GM18861 (cell line): Measurements from ENCODE around the gene WHRN.

Source experiments
- ATAC-seq: cut with Tn5 transposase; IDR thresholded peaks from one replicate; pipeline ENCODE4 v1.9.1; 2021; ENCODE audit not compliant: unreplicated experiment

WHRN gene

GRCh38 chr9:114450833-114451706, 54.2 kb downstream of the WHRN start:
- ATAC-seq = no peak

- no peak for ATAC-seq
Measured at GRCh38 chr9:114450181-114450580, 55.1 kb downstream of the WHRN start.

DNA sequence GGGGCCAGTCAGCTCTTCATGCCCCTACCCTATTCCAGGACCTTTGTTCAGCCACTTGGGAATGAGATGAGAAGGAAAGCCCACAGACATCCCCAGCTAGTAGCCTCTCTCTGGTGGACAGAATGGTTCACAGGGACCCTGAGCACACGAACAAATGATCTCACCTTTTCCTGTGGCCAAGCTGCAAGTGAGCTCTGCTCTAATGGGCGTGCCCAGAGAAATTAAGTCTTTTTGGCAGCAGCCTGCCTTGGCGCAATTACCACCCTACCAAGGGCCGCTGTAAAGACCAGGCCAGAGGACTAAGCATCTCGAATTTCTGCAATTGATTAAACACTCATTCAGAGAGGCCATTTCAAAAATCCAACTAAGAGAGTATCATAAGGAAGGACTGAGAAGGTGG, 56.0 kb downstream of the WHRN start:
- no peak for ATAC-seq

- ATAC-seq = no peak
Measured at GRCh38 chr9:114448706-114449105, 56.6 kb downstream of the WHRN start.

DNA sequence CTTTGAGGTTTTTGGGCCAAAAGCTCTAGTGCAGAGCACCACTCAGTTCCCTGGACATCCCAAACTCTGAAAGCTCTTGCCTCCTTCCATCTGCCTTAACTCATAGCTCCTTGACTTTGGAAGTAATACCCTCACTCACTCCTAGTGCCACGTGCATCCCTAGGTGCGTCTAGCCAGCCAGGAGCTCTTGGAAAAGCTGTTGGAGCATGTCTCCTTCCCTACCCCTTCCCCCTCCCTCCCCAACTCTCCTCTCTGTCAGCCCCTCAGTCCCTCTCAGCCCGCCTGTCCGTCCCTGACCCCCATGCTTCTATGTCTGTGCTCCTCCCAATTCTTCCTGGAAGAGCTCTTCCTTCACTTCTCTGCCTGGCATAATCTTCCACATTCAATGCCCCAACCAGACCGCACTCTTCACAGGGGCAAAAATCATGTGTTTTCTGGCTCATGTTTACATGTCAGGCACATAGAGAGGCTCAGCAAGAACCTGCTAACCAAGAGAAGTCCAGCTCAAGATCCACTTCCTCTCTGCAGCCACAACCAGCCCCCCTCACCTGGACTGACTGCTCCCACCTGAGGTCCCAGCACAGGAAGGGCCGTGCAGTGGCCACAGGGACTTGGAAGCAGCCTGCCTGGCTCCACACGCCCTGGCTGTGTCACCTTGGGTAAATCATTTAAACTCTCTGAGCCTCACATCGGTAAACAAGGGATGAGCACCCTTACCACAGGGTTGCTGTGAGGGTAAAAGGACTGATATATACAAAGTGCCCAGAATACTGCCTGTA, 58.4 kb downstream of the WHRN start:
- no peak for ATAC-seq

DNA sequence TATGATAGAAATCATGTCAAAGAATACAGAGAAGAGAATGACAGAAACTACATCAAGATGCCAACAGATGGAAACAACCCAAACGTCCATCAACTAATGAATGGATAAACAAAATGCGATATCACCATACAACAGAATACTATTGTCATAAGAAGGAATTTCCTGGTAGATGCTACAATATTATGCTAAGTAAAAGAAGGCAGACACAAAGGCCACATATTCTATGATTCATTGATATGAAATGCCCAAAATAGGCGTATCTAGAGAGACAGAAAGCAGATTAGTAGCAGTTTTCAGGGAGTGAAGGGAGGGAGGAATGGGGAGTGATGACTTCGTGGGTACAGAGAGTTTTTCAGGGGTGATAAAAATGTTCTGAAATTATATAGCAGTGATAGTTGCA, 59.2 kb downstream of the WHRN start:
- no peak for ATAC-seq

- ATAC-seq = no peak
Measured at GRCh38 chr9:114445616-114446015, 59.7 kb downstream of the WHRN start.

DNA sequence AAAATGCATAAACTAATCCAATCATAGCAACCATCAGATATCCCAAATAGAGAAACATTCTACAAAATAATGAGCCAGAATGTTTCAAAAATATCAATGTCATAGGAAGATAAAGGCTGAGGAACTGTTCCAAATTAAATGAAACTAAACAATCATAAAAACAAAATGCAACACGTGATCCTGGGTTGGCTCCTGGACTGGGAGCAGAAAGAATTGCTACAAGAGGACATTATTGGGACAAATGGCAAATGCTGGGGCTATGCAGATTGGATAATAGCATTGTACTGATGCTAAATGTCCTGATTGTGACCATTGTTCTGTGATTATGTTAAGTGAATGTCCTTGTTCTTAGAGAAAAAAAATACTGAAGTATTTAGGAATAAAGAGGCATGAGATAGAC, 63.3 kb downstream of the WHRN start:
- ATAC-seq = no peak

DNA sequence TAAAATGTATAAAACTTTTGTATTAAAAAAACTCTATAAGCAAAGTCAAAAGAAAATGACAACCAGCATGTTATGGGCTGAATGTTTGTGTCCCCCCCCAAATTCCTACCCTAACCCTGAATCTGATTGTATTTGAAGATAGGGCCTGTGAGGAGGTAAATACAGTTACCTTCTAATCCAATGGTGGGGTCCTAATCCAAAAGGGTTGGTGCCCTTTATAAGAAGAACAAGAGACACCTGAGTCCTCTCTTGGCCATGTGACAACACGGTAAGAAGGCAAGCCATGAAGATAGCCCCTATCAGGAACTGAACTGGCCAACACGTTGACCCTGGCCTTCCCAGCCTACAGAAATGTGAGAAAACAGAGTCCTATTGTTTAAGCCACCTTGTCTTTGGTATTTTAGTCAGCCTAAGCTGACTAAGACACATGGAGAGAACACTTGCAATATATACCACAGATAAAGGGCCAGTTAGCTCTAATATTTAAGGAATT, 67.8 kb downstream of the WHRN start:
- no peak for ATAC-seq

GRCh38 chr9:114434878-114435311, 70.4 kb downstream of the WHRN start:
- no peak for ATAC-seq

DNA sequence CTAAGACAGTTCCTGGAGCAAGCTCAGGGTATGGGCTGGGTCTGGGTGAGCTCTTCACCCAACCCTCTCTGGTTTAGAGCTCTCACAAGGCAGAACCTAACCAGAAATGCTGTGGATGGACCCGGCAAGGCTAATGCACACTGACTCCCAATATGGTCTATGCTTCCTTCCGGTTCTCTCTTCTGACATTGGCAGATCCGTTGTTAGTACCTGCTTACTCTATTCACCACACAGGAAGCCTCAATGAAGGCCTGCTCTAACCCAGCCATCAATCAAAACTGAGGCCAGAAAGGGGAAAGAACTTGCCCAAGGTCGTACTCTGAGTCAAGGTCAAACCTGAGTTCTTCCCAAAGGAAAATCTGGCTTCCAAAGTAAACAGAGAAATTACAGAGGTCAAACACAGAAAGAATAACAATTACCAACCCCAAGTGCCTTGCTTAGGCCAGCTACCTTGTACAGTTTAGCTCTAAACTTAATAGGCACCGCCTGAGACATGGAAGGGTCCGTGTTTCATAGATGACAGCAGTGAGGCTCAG, 71.5 kb downstream of the WHRN start:
- no peak for ATAC-seq

DNA sequence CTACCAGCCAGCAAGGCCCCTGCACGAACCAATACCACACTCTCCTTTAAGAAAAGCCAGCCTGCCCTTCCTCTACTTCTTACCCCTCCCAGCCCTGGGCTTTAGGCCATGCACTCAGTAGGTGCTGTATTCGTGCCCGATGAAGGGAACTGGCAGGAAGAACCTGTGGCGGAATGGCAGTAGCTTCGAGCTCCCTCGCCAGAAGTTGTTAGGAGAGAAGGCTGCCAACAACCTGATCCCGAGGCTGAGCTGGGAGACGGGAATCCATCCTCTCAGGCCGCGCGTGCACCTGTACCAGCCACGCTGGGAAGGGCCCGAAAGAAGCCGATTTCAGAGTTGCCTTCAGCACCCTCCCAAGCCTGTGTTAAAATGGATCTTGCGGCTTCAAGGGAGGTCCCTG, 72.2 kb downstream of the WHRN start:
- no peak for ATAC-seq

GRCh38 chr9:114432323-114433067, 72.8 kb downstream of the WHRN start:
- ATAC-seq = no peak

DNA sequence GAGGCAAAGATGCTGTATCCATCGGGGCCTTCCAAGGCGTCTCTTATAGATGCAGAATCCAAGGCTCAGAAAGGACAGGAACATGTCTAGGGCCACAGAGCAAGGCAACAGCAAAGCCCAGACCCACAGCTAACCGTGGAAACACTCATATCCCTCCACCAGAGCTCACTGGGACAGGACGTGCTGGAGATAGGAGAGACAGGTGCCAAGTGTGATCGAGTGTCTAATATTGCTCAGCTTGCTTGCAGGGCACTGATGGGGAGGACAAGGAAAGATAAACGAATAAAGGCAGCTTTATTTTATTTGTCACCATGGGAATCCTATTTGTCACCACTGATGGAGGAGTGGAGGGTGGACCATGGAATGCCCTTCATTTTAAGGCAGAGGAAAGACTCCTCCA, 73.5 kb downstream of the WHRN start:
- no peak for ATAC-seq

- ATAC-seq = no peak
Measured at GRCh38 chr9:114431003-114431402, 74.3 kb downstream of the WHRN start.

- ATAC-seq = no peak
Measured at GRCh38 chr9:114430457-114430856, 74.8 kb downstream of the WHRN start.

GRCh38 chr9:114429488-114429887, 75.8 kb downstream of the WHRN start:
- ATAC-seq = no peak

- no peak for ATAC-seq
Measured at GRCh38 chr9:114428466-114428865, 76.8 kb downstream of the WHRN start.

GRCh38 chr9:114427644-114428043, 77.6 kb downstream of the WHRN start:
- no peak for ATAC-seq

- ATAC-seq = no peak
Measured at GRCh38 chr9:114426046-114426948, 79.0 kb downstream of the WHRN start.
